ENCODE results near the gene PTPRN2. TPM values are rescaled to one million over a fixed set of nuclear protein-coding genes. Genes with fewer than 3 reads are reported as not detected.
"Not testable (repeated sequence)": the region's sequence is repeated elsewhere in the genome, so short reads cannot be mapped to it uniquely, and the experiment has no call there.

Gene PTPRN2
- total and polyA plus RNA-seq, 2 of the 13 experiments (the other 11 are each of a cell fraction or from before 2014, with no cell fraction given), result 2.5 to 24.2 TPM

DNA sequence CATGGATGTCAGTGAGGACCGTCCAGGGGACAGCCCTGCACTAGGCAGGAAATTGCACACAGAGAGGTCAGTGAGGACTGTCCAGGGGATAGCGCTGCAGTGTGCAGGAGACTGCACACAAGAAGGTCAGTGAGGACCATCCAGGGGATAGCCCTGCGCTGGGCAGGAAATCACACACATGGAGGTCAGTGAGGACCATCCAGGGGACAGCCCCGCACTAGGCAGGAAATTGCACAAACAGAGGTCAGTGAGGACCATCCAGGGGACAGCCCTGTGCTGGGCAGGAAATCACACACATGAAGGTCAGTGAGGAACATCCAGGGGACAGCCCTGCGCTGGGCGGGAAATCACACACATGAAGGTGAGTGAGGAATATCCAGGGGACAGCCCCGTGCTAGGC is 80.4 kb downstream of the PTPRN2 start:
- ATAC-seq, result peak; percentile 21
- H3K9me3 ChIP-seq (ENCODE audit: low read length); H3K4me3 ChIP-seq (replicated peaks in 1 of 3; ENCODE audit: insufficient read depth in 1 of 3, low read depth in 2 of 3, low read length in 3 of 3); CTCF ChIA-PET (ENCODE audit: low intra/inter-chr PET ratio, low total read pairs); H2AFZ ChIP-seq (ENCODE audit: low read length); FAIRE-seq; POLR2A ChIA-PET; H3K4me2 ChIP-seq (ENCODE audit: low read depth, low read length); BruUV-seq (replicated peaks); H3K27ac ChIP-seq (ENCODE audit: extremely low read length, insufficient read depth, low read length); intact Hi-C loops (cut with micrococcal nuclease; ENCODE audit: unreplicated experiment); H3K79me2 ChIP-seq (ENCODE audit: insufficient read depth, low read length); in situ Hi-C loops (cut with HindIII; ENCODE audit: extremely low pct_ligation_motif_present, low pct_unique_long_range_greater_than_20kb); H3K27me3 ChIP-seq (ENCODE audit: control insufficient read depth in 1 of 2, insufficient read depth in 2 of 2, low read length in 2 of 2); DNase-seq (ENCODE audit: low spot score); H3K9ac ChIP-seq (ENCODE audit: insufficient read depth, low read depth, low read length): not testable (repeated sequence)
- TF ChIP-seq, protein P1, sequence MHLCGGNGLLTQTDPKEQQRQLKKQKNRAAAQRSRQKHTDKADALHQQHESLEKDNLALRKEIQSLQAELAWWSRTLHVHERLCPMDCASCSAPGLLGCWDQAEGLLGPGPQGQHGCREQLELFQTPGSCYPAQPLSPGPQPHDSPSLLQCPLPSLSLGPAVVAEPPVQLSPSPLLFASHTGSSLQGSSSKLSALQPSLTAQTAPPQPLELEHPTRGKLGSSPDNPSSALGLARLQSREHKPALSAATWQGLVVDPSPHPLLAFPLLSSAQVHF (CRISPR knock-in tag; IDR thresholded peaks at IDR 0.05), result 0 out of 2 replicates have a peak, but pooled peaks have one; percentile 12
- TF ChIP-seq, protein P2, sequence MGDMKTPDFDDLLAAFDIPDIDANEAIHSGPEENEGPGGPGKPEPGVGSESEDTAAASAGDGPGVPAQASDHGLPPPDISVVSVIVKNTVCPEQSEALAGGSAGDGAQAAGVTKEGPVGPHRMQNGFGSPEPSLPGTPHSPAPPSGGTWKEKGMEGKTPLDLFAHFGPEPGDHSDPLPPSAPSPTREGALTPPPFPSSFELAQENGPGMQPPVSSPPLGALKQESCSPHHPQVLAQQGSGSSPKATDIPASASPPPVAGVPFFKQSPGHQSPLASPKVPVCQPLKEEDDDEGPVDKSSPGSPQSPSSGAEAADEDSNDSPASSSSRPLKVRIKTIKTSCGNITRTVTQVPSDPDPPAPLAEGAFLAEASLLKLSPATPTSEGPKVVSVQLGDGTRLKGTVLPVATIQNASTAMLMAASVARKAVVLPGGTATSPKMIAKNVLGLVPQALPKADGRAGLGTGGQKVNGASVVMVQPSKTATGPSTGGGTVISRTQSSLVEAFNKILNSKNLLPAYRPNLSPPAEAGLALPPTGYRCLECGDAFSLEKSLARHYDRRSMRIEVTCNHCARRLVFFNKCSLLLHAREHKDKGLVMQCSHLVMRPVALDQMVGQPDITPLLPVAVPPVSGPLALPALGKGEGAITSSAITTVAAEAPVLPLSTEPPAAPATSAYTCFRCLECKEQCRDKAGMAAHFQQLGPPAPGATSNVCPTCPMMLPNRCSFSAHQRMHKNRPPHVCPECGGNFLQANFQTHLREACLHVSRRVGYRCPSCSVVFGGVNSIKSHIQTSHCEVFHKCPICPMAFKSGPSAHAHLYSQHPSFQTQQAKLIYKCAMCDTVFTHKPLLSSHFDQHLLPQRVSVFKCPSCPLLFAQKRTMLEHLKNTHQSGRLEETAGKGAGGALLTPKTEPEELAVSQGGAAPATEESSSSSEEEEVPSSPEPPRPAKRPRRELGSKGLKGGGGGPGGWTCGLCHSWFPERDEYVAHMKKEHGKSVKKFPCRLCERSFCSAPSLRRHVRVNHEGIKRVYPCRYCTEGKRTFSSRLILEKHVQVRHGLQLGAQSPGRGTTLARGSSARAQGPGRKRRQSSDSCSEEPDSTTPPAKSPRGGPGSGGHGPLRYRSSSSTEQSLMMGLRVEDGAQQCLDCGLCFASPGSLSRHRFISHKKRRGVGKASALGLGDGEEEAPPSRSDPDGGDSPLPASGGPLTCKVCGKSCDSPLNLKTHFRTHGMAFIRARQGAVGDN (CRISPR knock-in tag; IDR thresholded peaks at IDR 0.05), result peak; percentile 28
- WGBS (ENCODE audit: low lambda C conversion rate), result 89% methylated on average over 6 of the region's 7 CpGs
- Histone ChIP-seq H3K4me1 (ENCODE audit: insufficient read depth, low read length) (peaks cover 14% of the 10 kb centered on the region), H3K36me3 (replicated peaks in 1 of 2; ENCODE audit: control insufficient read depth in 1 of 2, insufficient read depth in 2 of 2, low read length in 2 of 2) (peaks cover 4 to 12% of the 10 kb centered on the region in 2 experiments; a peak in 4 of 5 replicates), H4K20me1 (ENCODE audit: insufficient read depth, low read length) (peaks cover 27% of the 10 kb centered on the region; the same call in 1 of the 2 replicates)

DNA sequence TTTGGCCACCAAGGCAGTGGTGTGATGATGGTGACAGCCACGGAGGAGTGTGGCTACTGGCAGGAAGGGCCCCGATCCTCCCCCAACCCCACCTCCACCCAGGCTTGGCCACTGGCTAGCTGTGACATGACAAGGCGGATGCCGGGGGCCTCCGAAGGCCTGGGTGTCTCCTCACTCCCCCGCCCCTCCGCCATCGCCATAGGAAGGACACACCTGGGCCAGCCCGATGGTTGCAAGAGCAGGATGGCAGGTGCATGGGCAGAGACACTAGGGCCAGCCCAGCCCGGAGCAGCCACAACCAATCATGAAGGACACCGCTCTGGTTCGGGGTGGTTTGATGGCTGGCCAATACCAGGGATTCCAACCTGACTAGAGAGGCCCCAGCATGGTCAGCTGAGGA is 81.0 kb downstream of the PTPRN2 start:
- FAIRE-seq (no peak), DNase-seq (ENCODE audit: low spot score) (no peak), ATAC-seq (no peak; the same call in 2 of the 3 replicates)
- Histone ChIP-seq H3K36me3 (replicated peaks in 1 of 2; ENCODE audit: control insufficient read depth in 1 of 2, insufficient read depth in 2 of 2, low read length in 2 of 2) (peaks cover 4 to 7% of the 10 kb centered on the region in 2 experiments; a peak in 4 of 5 replicates), H4K20me1 (ENCODE audit: insufficient read depth, low read length) (peaks cover 27% of the 10 kb centered on the region; the same call in 1 of the 2 replicates), H2AFZ (ENCODE audit: low read length) (no peak overlapping the region), H3K9ac (ENCODE audit: insufficient read depth, low read depth, low read length) (no peak overlapping the region), H3K4me2 (ENCODE audit: low read depth, low read length) (no peak overlapping the region), H3K27ac (ENCODE audit: extremely low read length, insufficient read depth, low read length) (no peak overlapping the region), H3K4me3 (replicated peaks in 1 of 3; ENCODE audit: insufficient read depth in 1 of 3, low read depth in 2 of 3, low read length in 3 of 3) (no peak overlapping the region), H3K4me1 (ENCODE audit: insufficient read depth, low read length) (peaks cover 17% of the 10 kb centered on the region), H3K27me3 (ENCODE audit: control insufficient read depth in 1 of 2, insufficient read depth in 2 of 2, low read length in 2 of 2) (no peaks in the 10 kb centered on the region), H3K79me2 (ENCODE audit: insufficient read depth, low read length) (no peaks in the 10 kb centered on the region), H3K9me3 (ENCODE audit: low read length) (no peaks in the 10 kb centered on the region; the same call in 1 of the 2 replicates)
- CTCF ChIA-PET (ENCODE audit: low intra/inter-chr PET ratio, low total read pairs), result no interaction called here
- POLR2A ChIA-PET, result no interaction called here
- WGBS (ENCODE audit: low lambda C conversion rate), result no CpG with 5 or more reads among the region's 12 CpGs
- BruUV-seq (replicated peaks), result no TSS peak
- intact Hi-C loops (cut with micrococcal nuclease; ENCODE audit: unreplicated experiment) (no loop called here), in situ Hi-C loops (cut with HindIII; ENCODE audit: extremely low pct_ligation_motif_present, low pct_unique_long_range_greater_than_20kb) (no loop called here)
- no peak for TF ChIP-seq SRSF1 (optimal IDR thresholded peaks at IDR 0.05; ENCODE audit: low read depth, low read length)
- TF ChIP-seq MXI1 (IDR thresholded peaks at IDR 0.05; ENCODE audit: borderline replicate concordance, low read depth, low read length), result no peak
- TF ChIP-seq ZBTB21 (CRISPR knock-in tag; IDR thresholded peaks at IDR 0.05), result no peak
- TF ChIP-seq, protein P3, sequence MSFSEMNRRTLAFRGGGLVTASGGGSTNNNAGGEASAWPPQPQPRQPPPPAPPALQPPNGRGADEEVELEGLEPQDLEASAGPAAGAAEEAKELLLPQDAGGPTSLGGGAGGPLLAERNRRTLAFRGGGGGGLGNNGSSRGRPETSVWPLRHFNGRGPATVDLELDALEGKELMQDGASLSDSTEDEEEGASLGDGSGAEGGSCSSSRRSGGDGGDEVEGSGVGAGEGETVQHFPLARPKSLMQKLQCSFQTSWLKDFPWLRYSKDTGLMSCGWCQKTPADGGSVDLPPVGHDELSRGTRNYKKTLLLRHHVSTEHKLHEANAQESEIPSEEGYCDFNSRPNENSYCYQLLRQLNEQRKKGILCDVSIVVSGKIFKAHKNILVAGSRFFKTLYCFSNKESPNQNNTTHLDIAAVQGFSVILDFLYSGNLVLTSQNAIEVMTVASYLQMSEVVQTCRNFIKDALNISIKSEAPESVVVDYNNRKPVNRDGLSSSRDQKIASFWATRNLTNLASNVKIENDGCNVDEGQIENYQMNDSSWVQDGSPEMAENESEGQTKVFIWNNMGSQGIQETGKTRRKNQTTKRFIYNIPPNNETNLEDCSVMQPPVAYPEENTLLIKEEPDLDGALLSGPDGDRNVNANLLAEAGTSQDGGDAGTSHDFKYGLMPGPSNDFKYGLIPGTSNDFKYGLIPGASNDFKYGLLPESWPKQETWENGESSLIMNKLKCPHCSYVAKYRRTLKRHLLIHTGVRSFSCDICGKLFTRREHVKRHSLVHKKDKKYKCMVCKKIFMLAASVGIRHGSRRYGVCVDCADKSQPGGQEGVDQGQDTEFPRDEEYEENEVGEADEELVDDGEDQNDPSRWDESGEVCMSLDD (CRISPR knock-in tag; IDR thresholded peaks at IDR 0.05; ENCODE audit: borderline replicate concordance), result no peak
- TF ChIP-seq, protein P4, sequence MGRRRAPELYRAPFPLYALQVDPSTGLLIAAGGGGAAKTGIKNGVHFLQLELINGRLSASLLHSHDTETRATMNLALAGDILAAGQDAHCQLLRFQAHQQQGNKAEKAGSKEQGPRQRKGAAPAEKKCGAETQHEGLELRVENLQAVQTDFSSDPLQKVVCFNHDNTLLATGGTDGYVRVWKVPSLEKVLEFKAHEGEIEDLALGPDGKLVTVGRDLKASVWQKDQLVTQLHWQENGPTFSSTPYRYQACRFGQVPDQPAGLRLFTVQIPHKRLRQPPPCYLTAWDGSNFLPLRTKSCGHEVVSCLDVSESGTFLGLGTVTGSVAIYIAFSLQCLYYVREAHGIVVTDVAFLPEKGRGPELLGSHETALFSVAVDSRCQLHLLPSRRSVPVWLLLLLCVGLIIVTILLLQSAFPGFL (CRISPR knock-in tag; IDR thresholded peaks at IDR 0.05), result no peak
- no peak for TF ChIP-seq ZNF20 (CRISPR knock-in tag; IDR thresholded peaks at IDR 0.05)
- no peak for TF ChIP-seq RAD21 (CRISPR knock-in tag; IDR thresholded peaks at IDR 0.05)
